Prostate gland (tissue), 2 donors: ENCODE data around the gene ITGAV.

ENCODE experiments used
- CTCF ChIP-seq, 4 experiments: fragments of 200-600 bp in 2 of 4; fragments of 450-650 bp in 2 of 4; sonication (generic) in 2 of 4; IDR thresholded peaks; 1 replicate in 3 of 4; 2 replicates in 1 of 4; pipeline ENCODE4 v1.5.1; 2016 to 2019; ENCODE audit warnings: antibody characterized with exemption in 4 of 4, mild to moderate bottlenecking in 2 of 4, moderate library complexity in 2 of 4
- POLR2A ChIP-seq: fragments of 450-650 bp; IDR thresholded peaks from one replicate; pipeline ENCODE4 v1.6.1; 2016; ENCODE audit warnings: antibody characterized with exemption, mild to moderate bottlenecking
- POLR2AphosphoS5 ChIP-seq: sonication (generic); formaldehyde crosslinking; IDR thresholded peaks from one replicate; pipeline ENCODE4 v1.6.1; 2017; ENCODE audit warnings: antibody characterized with exemption

GRCh38 chr2:186699742-186700141 lies 109.9 kb downstream of the ITGAV start:
- TF ChIP-seq POLR2AphosphoS5 (no peak), CTCF (IDR thresholded peaks at IDR 0.05) (no peak), POLR2A (no peak)
